Measurements from ENCODE around the gene SLC24A3. TPM values are rescaled to one million over a fixed set of nuclear protein-coding genes. Genes with fewer than 3 reads are reported as not detected.

SLC24A3 gene
- total RNA-seq, 1 donor from 2014 or later = not detected

DNA sequence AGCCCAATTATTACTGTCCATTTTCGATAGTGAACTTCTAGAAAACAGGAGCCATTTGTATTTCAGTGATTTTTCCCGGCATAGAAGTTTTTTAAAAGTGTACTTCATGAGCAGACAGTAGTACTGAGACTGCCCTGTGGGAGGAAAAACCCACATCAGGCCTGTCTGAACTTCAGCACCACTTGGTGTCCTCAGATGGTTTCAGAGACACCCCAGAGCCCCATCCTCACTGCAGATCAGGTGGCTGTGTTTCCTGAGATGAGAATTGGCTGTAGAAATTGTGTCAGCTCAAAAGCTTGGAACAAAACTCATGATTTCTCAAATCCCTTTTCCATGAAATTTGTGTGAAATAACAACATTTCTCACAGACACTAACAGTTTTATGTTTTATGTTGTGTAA lies 435.6 kb downstream of the SLC24A3 start:
- DNase-seq (ENCODE audit: low spot score) = no peak
- H3K4me3 Mint-ChIP-seq (ENCODE audit: low read depth) = no peak overlapping the region
- no peaks in the 10 kb centered on the region for H3K36me3 Mint-ChIP-seq (ENCODE audit: low read depth)
- no peaks in the 10 kb centered on the region for H3K4me1 Mint-ChIP-seq (ENCODE audit: low read depth)
- intact Hi-C loops (cut with micrococcal nuclease) = no loop called here
- H3K27ac Mint-ChIP-seq = no peak overlapping the region
- H3K27me3 Mint-ChIP-seq (ENCODE audit: low read depth) = no peaks in the 10 kb centered on the region
- no peaks in the 10 kb centered on the region for H3K9me3 Mint-ChIP-seq

DNA sequence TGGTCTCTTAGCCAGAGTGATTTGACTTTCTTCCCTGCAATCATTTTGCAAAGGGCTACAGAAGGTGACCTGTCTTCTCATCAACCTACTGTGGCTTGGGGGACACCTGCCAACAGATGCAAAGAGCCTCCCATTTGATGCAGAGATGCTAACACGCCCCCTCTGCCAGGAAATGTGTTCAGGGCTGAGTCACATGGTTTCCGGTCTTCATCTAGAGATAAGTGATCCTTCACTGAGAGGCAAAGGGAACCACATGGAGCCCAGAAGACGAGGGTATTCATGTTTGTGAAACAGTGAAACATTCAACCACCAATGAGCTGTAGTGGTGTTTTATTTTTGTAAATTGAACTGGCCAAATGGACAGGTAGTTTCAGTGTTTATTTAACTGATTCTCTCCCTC lies 436.6 kb downstream of the SLC24A3 start:
- H3K27ac Mint-ChIP-seq = no peak overlapping the region
- intact Hi-C loops (cut with micrococcal nuclease) = no loop called here
- H3K4me1 Mint-ChIP-seq (ENCODE audit: low read depth) = no peaks in the 10 kb centered on the region
- DNase-seq (ENCODE audit: low spot score) = no peak
- H3K4me3 Mint-ChIP-seq (ENCODE audit: low read depth) = no peak overlapping the region
- H3K9me3 Mint-ChIP-seq = no peaks in the 10 kb centered on the region
- H3K36me3 Mint-ChIP-seq (ENCODE audit: low read depth) = no peaks in the 10 kb centered on the region
- no peaks in the 10 kb centered on the region for H3K27me3 Mint-ChIP-seq (ENCODE audit: low read depth)

DNA sequence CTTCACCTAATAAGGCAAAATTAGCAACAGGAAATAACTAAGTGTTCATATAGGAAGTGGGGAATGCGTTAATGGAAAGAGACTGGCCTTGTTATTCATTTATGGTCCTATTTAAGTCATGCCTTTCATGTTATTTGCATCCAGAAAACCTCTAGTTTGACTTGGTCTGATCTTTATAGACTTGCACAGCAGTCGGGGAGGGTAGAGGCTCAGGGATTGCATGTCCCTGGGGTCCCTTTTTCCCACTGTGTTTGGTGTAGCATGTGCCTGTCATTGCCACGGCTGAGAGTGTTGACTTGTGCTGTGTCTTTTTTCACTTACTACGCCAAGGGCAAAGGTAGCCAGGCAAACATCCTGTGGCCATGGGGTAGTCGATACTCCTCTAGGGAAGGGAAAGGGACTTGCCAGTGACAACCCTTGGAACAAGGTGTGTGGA lies 440.2 kb downstream of the SLC24A3 start:
- H3K9me3 Mint-ChIP-seq = no peaks in the 10 kb centered on the region
- H3K36me3 Mint-ChIP-seq (ENCODE audit: low read depth) = no peaks in the 10 kb centered on the region

DNA sequence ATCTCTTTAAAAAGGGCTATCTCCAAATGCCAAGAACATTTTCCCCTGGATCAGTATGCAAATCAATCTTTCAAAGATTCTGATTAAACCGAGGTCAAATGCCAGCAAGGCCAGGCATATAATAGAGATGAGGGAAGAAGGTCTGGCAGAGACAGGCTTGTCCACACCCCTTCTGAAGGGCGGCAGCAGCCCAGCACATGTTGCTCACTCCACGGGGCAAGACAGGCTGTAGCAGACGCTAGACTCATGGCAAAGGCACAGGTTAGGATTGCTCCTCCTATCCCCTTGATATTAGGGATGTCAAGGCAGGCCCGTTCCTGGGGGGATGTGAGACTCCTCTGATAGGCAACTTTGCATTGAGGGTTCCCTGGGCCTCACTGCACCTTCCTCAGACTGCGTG lies 440.9 kb downstream of the SLC24A3 start:
- H3K9me3 Mint-ChIP-seq = no peaks in the 10 kb centered on the region
- no peak overlapping the region for H3K27ac Mint-ChIP-seq
- DNase-seq (ENCODE audit: low spot score) = no peak
- no peak overlapping the region for H3K4me3 Mint-ChIP-seq (ENCODE audit: low read depth)
- no peaks in the 10 kb centered on the region for H3K27me3 Mint-ChIP-seq (ENCODE audit: low read depth)
- no peaks in the 10 kb centered on the region for H3K36me3 Mint-ChIP-seq (ENCODE audit: low read depth)
- peaks cover 2% of the 10 kb centered on the region for H3K4me1 Mint-ChIP-seq (ENCODE audit: low read depth)
- intact Hi-C loops (cut with micrococcal nuclease) = no loop called here

More for the DNA sequence above, 440.2 kb downstream of the SLC24A3 start:
- no peak overlapping the region for H3K27ac Mint-ChIP-seq
- DNase-seq (ENCODE audit: low spot score) = no peak
- H3K27me3 Mint-ChIP-seq (ENCODE audit: low read depth) = no peaks in the 10 kb centered on the region
- no peak overlapping the region for H3K4me3 Mint-ChIP-seq (ENCODE audit: low read depth)
- intact Hi-C loops (cut with micrococcal nuclease) = no loop called here
- no peaks in the 10 kb centered on the region for H3K4me1 Mint-ChIP-seq (ENCODE audit: low read depth)

DNA sequence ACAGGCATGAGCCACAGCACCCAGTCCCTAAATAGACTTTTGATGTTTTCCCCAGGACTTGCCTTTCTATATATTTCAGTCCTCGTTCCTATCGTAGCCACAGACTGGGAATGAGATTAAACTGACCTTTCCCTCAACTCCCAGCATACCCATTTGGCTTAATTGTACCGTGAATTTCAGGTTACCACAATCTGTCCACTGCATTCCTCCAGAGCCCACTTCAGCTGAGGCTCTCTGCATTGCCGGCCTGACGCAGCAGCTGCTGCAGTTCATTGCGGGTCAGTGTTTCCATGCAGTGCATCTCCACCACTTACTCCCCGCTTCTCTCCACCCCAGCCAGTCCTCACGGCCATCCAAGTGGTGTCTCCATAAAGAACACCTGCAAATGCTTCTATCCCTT lies 442.5 kb downstream of the SLC24A3 start:
- Mint-ChIP-seq H3K4me3 (ENCODE audit: low read depth) (no peak overlapping the region), H3K4me1 (ENCODE audit: low read depth) (peaks cover 2% of the 10 kb centered on the region), H3K36me3 (ENCODE audit: low read depth) (no peaks in the 10 kb centered on the region), H3K27me3 (ENCODE audit: low read depth) (peaks cover 3% of the 10 kb centered on the region), H3K9me3 (no peaks in the 10 kb centered on the region), H3K27ac (no peak overlapping the region)
- intact Hi-C loops (cut with micrococcal nuclease) = no loop called here
- no peak for DNase-seq (ENCODE audit: low spot score)

DNA sequence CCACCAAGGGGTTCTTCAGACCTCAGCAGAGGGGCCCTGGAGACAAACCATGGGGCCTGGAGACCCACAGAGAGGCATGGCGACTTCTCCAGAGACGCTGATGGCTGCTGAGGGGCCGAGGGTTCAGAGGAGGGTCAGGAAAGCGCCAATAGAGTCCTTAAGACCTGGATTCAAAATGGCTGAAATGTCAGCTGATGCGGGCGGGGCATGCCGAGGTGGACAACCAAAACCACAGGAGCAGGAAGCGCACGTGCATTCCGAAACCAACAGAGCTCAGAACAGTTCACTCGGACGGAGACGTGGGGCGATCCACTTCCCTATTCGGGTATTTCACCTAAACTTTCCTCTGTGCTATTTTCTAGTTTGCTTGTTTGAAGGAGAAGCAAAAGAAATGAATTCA lies 445.7 kb downstream of the SLC24A3 start:
- H3K4me1 Mint-ChIP-seq (ENCODE audit: low read depth) = peaks cover 2% of the 10 kb centered on the region
- no peak overlapping the region for H3K4me3 Mint-ChIP-seq (ENCODE audit: low read depth)
- H3K9me3 Mint-ChIP-seq = no peaks in the 10 kb centered on the region
- no peak for DNase-seq (ENCODE audit: low spot score)
- H3K27ac Mint-ChIP-seq = no peak overlapping the region
- no peaks in the 10 kb centered on the region for H3K36me3 Mint-ChIP-seq (ENCODE audit: low read depth)
- H3K27me3 Mint-ChIP-seq (ENCODE audit: low read depth) = peaks cover 3% of the 10 kb centered on the region
- intact Hi-C loops (cut with micrococcal nuclease) = no loop called here

DNA sequence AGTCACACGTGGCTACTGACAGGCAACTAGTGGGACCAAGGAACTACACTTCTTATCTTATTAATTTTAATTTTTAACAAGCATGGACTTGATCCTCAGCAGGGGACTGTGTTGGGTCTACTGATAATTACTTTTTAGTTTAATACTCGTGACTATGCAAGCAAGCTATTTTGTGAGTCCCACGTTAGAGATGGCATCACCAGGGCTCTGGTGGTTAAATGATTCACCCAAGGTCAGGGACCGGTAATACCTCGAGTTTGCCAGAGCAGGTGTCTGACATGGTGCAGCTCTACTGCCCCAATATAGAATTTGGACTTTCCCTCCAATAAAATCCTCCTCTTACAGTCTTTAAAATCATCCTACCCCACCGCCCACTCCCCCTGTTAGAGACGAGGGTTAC lies 447.0 kb downstream of the SLC24A3 start:
- intact Hi-C loops (cut with micrococcal nuclease) = no loop called here
- peaks cover 3% of the 10 kb centered on the region for H3K27me3 Mint-ChIP-seq (ENCODE audit: low read depth)
- no peak overlapping the region for H3K4me3 Mint-ChIP-seq (ENCODE audit: low read depth)

DNA sequence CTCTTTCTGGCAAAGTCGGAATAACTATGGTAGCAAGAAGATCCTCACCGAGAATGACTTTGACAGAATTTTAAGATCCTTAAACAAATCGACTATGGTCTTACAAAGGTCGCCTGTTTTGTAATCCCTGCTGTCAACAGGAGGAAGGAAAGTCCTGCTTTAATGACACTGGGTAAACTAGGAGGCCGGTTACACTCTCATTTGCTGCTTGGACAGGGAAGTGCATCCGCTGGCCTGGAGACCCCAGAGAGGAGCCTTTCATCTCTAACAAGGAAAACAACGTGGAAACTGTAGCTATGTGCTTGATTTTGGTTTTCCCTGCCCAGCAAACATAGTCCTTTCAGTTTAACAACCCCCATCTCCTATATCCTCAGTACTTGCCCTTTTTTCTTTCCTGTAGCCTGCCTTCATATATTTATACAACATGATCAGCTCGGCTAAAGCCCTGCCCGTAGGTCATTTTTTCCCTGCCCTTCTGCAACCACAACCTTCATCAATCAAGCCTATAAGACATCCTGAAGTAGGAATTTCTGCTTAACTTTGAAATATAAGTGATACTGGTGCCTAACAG lies 448.5 kb downstream of the SLC24A3 start:
- intact Hi-C loops (cut with micrococcal nuclease) = loop anchor here (5.0 kb wide), 1 partner anchor 1249 kb away; no protein-coding TSS in a partner anchor
- Mint-ChIP-seq H3K9me3 (no peaks in the 10 kb centered on the region), H3K4me1 (ENCODE audit: low read depth) (peaks cover 2% of the 10 kb centered on the region), H3K27ac (no peak overlapping the region), H3K27me3 (ENCODE audit: low read depth) (peaks cover 3% of the 10 kb centered on the region), H3K36me3 (ENCODE audit: low read depth) (no peaks in the 10 kb centered on the region), H3K4me3 (ENCODE audit: low read depth) (no peak overlapping the region)
- no peak for DNase-seq (ENCODE audit: low spot score)

More for the DNA sequence above, 447.0 kb downstream of the SLC24A3 start:
- Mint-ChIP-seq H3K4me1 (ENCODE audit: low read depth) (peaks cover 2% of the 10 kb centered on the region), H3K27ac (no peak overlapping the region), H3K36me3 (ENCODE audit: low read depth) (no peaks in the 10 kb centered on the region), H3K9me3 (no peaks in the 10 kb centered on the region)
- no peak for DNase-seq (ENCODE audit: low spot score)

DNA sequence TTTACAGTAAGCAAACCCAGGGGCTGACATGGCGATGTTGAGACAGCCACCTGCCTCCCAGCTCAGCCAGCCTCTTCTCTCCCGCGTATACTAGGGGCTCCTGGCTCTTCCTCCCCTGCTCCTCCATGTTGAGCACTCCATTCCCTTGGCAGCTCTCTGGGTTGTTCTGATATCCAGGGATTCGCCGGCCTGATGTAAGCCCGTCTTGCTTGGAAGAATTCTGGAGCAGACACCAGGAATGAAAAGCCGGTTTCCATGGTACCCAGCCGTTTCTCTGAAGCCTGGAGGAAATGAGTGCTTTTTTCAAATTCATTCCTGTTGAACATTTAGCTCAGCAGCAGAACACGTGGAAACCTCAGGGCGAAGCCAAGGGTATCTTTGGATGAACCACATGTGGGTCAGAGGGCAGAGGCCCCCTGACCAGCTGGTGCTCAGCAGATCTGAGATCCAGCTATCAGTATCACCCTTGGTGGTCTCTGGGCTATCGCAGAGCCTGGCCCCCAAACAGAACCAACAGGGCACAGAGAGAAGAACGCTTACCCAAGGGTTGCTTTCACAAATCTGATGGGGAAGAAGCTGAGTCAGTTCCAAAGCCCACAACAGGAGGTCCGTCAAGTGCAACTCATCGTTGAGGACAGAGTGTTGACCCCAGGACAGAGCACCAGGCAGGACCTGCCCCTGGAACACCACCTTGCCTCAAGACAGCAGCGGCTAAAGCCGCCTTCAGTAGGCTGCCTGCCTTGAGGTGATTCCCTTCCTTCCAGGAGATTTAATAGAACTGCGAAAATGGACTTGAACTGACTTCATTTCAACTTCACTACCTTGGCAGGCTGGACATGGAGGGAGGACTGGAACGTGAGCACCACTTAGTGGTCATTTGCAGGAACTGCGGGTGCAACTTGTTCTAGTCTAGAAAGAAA lies 449.5 kb downstream of the SLC24A3 start:
- intact Hi-C loops (cut with micrococcal nuclease) = loop anchor here (1.0 to 5.0 kb wide), 3 partner anchors 34 to 1250 kb away; no protein-coding TSS in a partner anchor
- peaks cover 2% of the 10 kb centered on the region for H3K4me1 Mint-ChIP-seq (ENCODE audit: low read depth)

DNA sequence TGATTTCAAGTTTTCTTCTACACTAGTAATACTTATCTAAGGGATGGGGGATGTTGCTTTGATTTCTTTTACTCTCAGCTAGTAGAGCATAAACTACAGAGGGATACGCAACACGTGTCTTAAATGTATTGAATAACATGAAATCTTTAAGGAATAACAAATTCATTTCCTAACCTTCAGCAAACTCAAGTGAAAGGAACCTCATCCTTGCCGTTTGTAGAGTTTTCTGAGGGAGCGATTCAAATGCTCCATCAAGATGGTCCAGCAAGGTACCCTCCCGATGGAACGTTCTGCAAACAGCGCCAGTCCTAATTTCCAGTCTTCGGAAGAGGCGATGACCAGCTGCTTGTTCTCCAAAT lies 450.2 kb downstream of the SLC24A3 start:
- H3K36me3 Mint-ChIP-seq (ENCODE audit: low read depth) = no peaks in the 10 kb centered on the region
- H3K9me3 Mint-ChIP-seq = no peaks in the 10 kb centered on the region
- no peak overlapping the region for H3K4me3 Mint-ChIP-seq (ENCODE audit: low read depth)
- H3K27ac Mint-ChIP-seq = no peak overlapping the region
- DNase-seq (ENCODE audit: low spot score) = no peak
- intact Hi-C loops (cut with micrococcal nuclease) = loop anchor here (1.0 to 5.0 kb wide), 3 partner anchors 34 to 1250 kb away; no protein-coding TSS in a partner anchor
- H3K4me1 Mint-ChIP-seq (ENCODE audit: low read depth) = peaks cover 2% of the 10 kb centered on the region
- peaks cover 3% of the 10 kb centered on the region for H3K27me3 Mint-ChIP-seq (ENCODE audit: low read depth)

More for the DNA sequence above, 449.5 kb downstream of the SLC24A3 start:
- H3K9me3 Mint-ChIP-seq = no peaks in the 10 kb centered on the region
- H3K36me3 Mint-ChIP-seq (ENCODE audit: low read depth) = no peaks in the 10 kb centered on the region
- H3K27ac Mint-ChIP-seq = no peak overlapping the region
- H3K27me3 Mint-ChIP-seq (ENCODE audit: low read depth) = peaks cover 3% of the 10 kb centered on the region
- peak; percentile 17 for DNase-seq (ENCODE audit: low spot score)
- H3K4me3 Mint-ChIP-seq (ENCODE audit: low read depth) = no peak overlapping the region

DNA sequence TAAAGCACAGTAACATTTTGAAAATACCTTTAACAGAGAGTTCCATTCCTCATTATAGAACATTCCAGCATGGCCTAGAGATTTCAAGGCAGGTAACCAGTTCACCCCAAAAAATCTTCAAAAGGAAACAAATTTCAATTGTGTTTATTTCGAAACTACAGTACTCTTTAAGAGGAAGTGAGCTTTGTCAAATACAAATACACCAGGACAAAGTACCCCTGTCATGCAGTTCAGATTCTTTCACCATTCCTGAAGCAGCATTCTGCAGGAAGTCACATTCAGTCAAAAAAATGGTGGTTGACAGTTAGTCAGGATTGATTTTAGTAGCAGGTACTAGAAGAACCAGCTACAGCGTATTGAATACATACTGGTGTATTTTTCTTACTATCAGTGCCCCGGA lies 456.0 kb downstream of the SLC24A3 start:
- DNase-seq (ENCODE audit: low spot score) = no peak
- intact Hi-C loops (cut with micrococcal nuclease) = no loop called here
- no peaks in the 10 kb centered on the region for H3K4me1 Mint-ChIP-seq (ENCODE audit: low read depth)
- no peaks in the 10 kb centered on the region for H3K36me3 Mint-ChIP-seq (ENCODE audit: low read depth)
- no peaks in the 10 kb centered on the region for H3K9me3 Mint-ChIP-seq
- H3K27me3 Mint-ChIP-seq (ENCODE audit: low read depth) = peaks cover 3% of the 10 kb centered on the region
- H3K4me3 Mint-ChIP-seq (ENCODE audit: low read depth) = no peak overlapping the region
- no peak overlapping the region for H3K27ac Mint-ChIP-seq

DNA sequence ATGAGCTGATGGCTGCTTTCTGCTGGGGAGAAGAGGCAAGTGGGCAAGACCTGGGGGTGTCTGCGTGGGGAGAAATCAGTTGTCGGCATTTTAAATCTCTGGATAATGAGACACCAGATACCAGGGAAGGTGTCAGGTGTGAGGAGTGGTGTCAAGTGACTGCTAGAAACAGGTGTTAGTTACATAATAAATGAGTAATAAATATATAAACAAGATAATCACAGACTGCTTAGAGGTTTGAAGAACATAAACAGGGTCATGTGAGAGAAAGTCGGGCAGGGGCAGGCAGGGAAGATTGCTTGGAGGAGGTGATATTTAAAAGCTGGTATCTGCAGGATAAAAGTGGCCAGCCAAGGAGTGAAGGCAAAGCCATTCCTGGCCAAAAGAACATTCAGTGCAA lies 458.4 kb downstream of the SLC24A3 start:
- Mint-ChIP-seq H3K27ac (no peak overlapping the region), H3K9me3 (no peaks in the 10 kb centered on the region)

DNA sequence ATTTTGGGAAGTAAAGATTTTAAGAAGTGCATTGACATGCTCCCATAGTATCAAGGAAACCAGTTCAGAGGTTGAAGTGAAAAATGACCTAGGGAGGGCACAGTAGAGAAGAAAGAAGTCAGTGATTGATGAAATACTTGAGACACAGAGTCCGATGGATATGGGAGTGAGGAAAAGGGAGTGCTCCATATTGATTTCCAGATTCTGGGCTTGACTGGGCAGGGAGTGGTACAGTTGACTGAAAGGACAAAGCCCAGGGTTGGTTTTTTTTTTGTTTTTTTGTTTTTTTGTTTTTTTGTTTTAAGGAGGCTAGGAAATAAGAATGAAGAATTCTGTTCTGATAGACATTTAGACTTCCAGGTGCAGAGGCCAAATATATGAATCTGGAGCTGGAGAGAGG lies 458.9 kb downstream of the SLC24A3 start:
- Mint-ChIP-seq H3K4me1 (ENCODE audit: low read depth) (no peaks in the 10 kb centered on the region), H3K9me3 (no peaks in the 10 kb centered on the region), H3K4me3 (ENCODE audit: low read depth) (no peak overlapping the region), H3K36me3 (ENCODE audit: low read depth) (no peaks in the 10 kb centered on the region), H3K27me3 (ENCODE audit: low read depth) (peaks cover 3% of the 10 kb centered on the region), H3K27ac (no peak overlapping the region)
- DNase-seq (ENCODE audit: low spot score) = no peak
- intact Hi-C loops (cut with micrococcal nuclease) = no loop called here

More for the DNA sequence above, 458.4 kb downstream of the SLC24A3 start:
- Mint-ChIP-seq H3K4me1 (ENCODE audit: low read depth) (no peaks in the 10 kb centered on the region), H3K4me3 (ENCODE audit: low read depth) (no peak overlapping the region), H3K27me3 (ENCODE audit: low read depth) (peaks cover 3% of the 10 kb centered on the region), H3K36me3 (ENCODE audit: low read depth) (no peaks in the 10 kb centered on the region)
- intact Hi-C loops (cut with micrococcal nuclease) = no loop called here
- no peak for DNase-seq (ENCODE audit: low spot score)

Data from activated T-helper 2 cell treated with anti-CD3 and anti-CD28 coated beads, Interferon-gamma antibody, Interleukin-2, Interleukin-4, amounts not matched to agents 10 μg/mL and 5 μg/mL and 100 μg/mL, durations not matched to agents 14 hours and 24 hours and 36 hours (primary cell).